B cell (primary cell): ENCODE data around the gene THYN1. TPM values are rescaled to one million over a fixed set of nuclear protein-coding genes. Genes with fewer than 3 reads are reported as not detected.
"Not testable (repeated sequence)": the region's sequence is repeated elsewhere in the genome, so short reads cannot be mapped to it uniquely, and the experiment has no call there.

ENCODE experiments used
- ATAC-seq: fragments of 200-7000 bp; cut with Tn5 transposase; one replicate; pipeline ENCODE4 v1.10.0; 2021; ENCODE audit warnings: low read depth, mild to moderate bottlenecking, moderate number of reproducible peaks, moderate library complexity
- CTCF ChIA-PET: fragments of 350-600 bp; sonication (Branson Sonifier 250); formaldehyde crosslinking; loops from one replicate; lab custom pipeline; 2021; ENCODE audit warnings: antibody characterized with exemption, inconsistent platforms; lab: Charles Lee
- POLR2A ChIA-PET: fragments of 350-600 bp; sonication (Branson Sonifier 250); formaldehyde crosslinking; loops from one replicate; lab custom pipeline; 2021; ENCODE audit warnings: antibody characterized with exemption; lab: Charles Lee
- DNase-seq: peaks from one replicate; pipeline ENCODE4 v3.0.0; 2013
- H2AFZ ChIP-seq: 2 replicates; pipeline ENCODE4 v1.6.1; 2012; ENCODE audit warnings: mild to moderate bottlenecking, low read depth, low read length; ENCODE audit not compliant: insufficient read depth, poor library complexity, severe bottlenecking
- H3K27ac ChIP-seq, 2 donors: 1 replicate in 1 of 2; 2 replicates in 1 of 2; pipeline ENCODE4 v1.5.1; 2012 to 2013; ENCODE audit warnings: low read length in 2 of 2, mild to moderate bottlenecking in 2 of 2, moderate library complexity in 1 of 2
- H3K27me3 ChIP-seq, 4 experiments: fragments of 200-600 bp in 1 of 4; sonication (generic) in 1 of 4; replicated peaks in 1 of 4; 1 replicate in 2 of 4; 2 replicates in 2 of 4; pipeline versions ENCODE4 v1.6.1 to v1.7.0; 2013 to 2016; ENCODE audit warnings: low read length in 3 of 4, mild to moderate bottlenecking in 2 of 4, mixed read lengths in 1 of 4, moderate library complexity in 1 of 4; ENCODE audit not compliant: insufficient read depth in 4 of 4, control insufficient read depth in 3 of 4; ENCODE audit errors: control extremely low read depth in 1 of 4
- H3K36me3 ChIP-seq, 2 experiments: replicated peaks in 1 of 2; 1 replicate in 1 of 2; 2 replicates in 1 of 2; pipeline versions ENCODE4 v1.6.1 to v1.7.1; 2013; ENCODE audit warnings: low read length in 1 of 2; ENCODE audit not compliant: insufficient read depth in 2 of 2, control insufficient read depth in 1 of 2; ENCODE audit errors: control extremely low read depth in 1 of 2, extremely low read depth in 1 of 2
- H3K4me1 ChIP-seq, 2 donors: fragments of 200-600 bp in 1 of 2; sonication (generic) in 1 of 2; 1 replicate in 1 of 2; 2 replicates in 1 of 2; pipeline versions ENCODE4 v1.5.1 to v1.6.1; 2013 to 2017; ENCODE audit warnings: low read length in 2 of 2; ENCODE audit not compliant: control insufficient read depth in 2 of 2, insufficient read depth in 2 of 2
- H3K4me2 ChIP-seq: replicated peaks from 2 replicates; pipeline ENCODE3; 2012; ENCODE audit warnings: mild to moderate bottlenecking, low read depth, low read length; ENCODE audit not compliant: poor library complexity, severe bottlenecking
- H3K4me3 ChIP-seq, 5 experiments: fragments of 200-600 bp in 1 of 5; sonication (generic) in 1 of 5; 1 replicate in 3 of 5; 2 replicates in 2 of 5; pipeline versions ENCODE4 v1.5.1 to v1.7.0; 2011 to 2016; ENCODE audit warnings: low read length in 4 of 5, mild to moderate bottlenecking in 4 of 5, low read depth in 2 of 5, control low read depth in 1 of 5, moderate library complexity in 1 of 5; ENCODE audit not compliant: insufficient read depth in 1 of 5; ENCODE audit errors: control extremely low read depth in 1 of 5, extremely low read depth in 1 of 5
- H3K79me2 ChIP-seq: fragments of 200-600 bp; sonication (generic); one replicate; pipeline ENCODE4 v1.6.0; 2016; ENCODE audit warnings: low read length; ENCODE audit not compliant: control insufficient read depth, insufficient read depth
- H3K9ac ChIP-seq: fragments of 200-600 bp; sonication (generic); 2 replicates; pipeline ENCODE4 v1.6.1; 2017; ENCODE audit warnings: mild to moderate bottlenecking, low read length, moderate library complexity
- H3K9me3 ChIP-seq, 3 donors: one replicate each; pipeline versions ENCODE4 v1.6.1 to v1.7.1; 2013; ENCODE audit warnings: low read length in 2 of 3; ENCODE audit not compliant: control insufficient read depth in 2 of 3, insufficient read depth in 1 of 3; ENCODE audit errors: control extremely low read depth in 1 of 3
- H4K20me1 ChIP-seq: 2 replicates; pipeline ENCODE4 v1.6.0; 2012; ENCODE audit warnings: mild to moderate bottlenecking, low read length; ENCODE audit not compliant: insufficient read depth, control insufficient read depth, poor library complexity, severe bottlenecking
- H3K27ac Mint-ChIP-seq: one replicate; pipeline ENCODE4 v1.8.0; 2021; ENCODE audit warnings: mixed read lengths
- H3K27me3 Mint-ChIP-seq: one replicate; pipeline ENCODE4 v1.8.0; 2021; ENCODE audit warnings: mixed read lengths
- H3K4me1 Mint-ChIP-seq: one replicate; pipeline ENCODE4 v1.8.0; 2021; ENCODE audit warnings: mixed read lengths
- H3K4me3 Mint-ChIP-seq: one replicate; pipeline ENCODE4 v1.8.0; 2021; ENCODE audit warnings: mixed read lengths
- H3K9me3 Mint-ChIP-seq: one replicate; pipeline ENCODE4 v1.8.0; 2022; ENCODE audit warnings: mixed read lengths; ENCODE audit not compliant: insufficient read depth
- EZH2 ChIP-seq: IDR thresholded peaks from 2 replicates; pipeline ENCODE4 v1.6.1; 2012; ENCODE audit warnings: borderline replicate concordance, low read depth, mild to moderate bottlenecking, moderate library complexity, low read length; ENCODE audit not compliant: insufficient read depth, poor library complexity, severe bottlenecking
- WGBS: methylation state at CpG from one replicate; pipeline ENCODE4 v1.1.5; 2013; ENCODE audit warnings: missing lambda C conversion rate; ENCODE audit not compliant: insufficient coverage; 5-methylcytosine and 5-hydroxymethylcytosine counted together
- intact Hi-C: fragments of 100-400 bp; cut with micrococcal nuclease; formaldehyde crosslinking; loops from one replicate; pipeline ENCODE4 v1.10.0; 2022
- polyA plus RNA-seq: library from polyadenylated mRNA; depleted of rRNA; stranded (reverse); fragments of >200 nt; gene quantifications from 2 replicates; pipeline ENCODE4 v1.2.3, GENCODE V29; 2012
- total RNA-seq, 2 donors: library from RNA; stranded (reverse); fragments of 120-200 nt in 1 of 2; gene quantifications; 1 replicate in 1 of 2; 2 replicates in 1 of 2; pipeline versions ENCODE4 v1.2.3 to v1.2.4, GENCODE V29; 2013 to 2022

Gene THYN1
- total and polyA plus RNA-seq, 2 donors (not counting 1 experiment from before 2014, with no cell fraction given) = 36.3 to 38.4 TPM

- no peaks in the 10 kb centered on the region for H4K20me1 ChIP-seq
- H3K27me3 ChIP-seq = peaks cover 0 to 18% (median 13%) of the 10 kb centered on the region in 4 experiments
- H3K4me1 Mint-ChIP-seq = peaks cover 3% of the 10 kb centered on the region
- no peaks in the 10 kb centered on the region for H3K36me3 ChIP-seq
- H3K9me3 Mint-ChIP-seq = peaks cover 7% of the 10 kb centered on the region
- WGBS = 90% methylated on average over 19 of the region's 22 CpGs
- peaks cover 3 to 7% of the 10 kb centered on the region in 2 donors for H3K4me1 ChIP-seq
- H2AFZ ChIP-seq = no peak overlapping the region
- H3K9ac ChIP-seq = no peak overlapping the region
- no peak overlapping the region for H3K4me3 ChIP-seq
- no peaks in the 10 kb centered on the region for H3K79me2 ChIP-seq
- intact Hi-C loops = no loop called here
- H3K27ac ChIP-seq = no peak overlapping the region
- H3K9me3 ChIP-seq = peaks cover 0 to 12% (median 5%) of the 10 kb centered on the region in 3 donors
- H3K4me3 Mint-ChIP-seq = no peak overlapping the region
- H3K4me2 ChIP-seq = no peak overlapping the region
- no peak for TF ChIP-seq EZH2
- no peak for DNase-seq
- H3K27me3 Mint-ChIP-seq = peaks cover 47% of the 10 kb centered on the region
- no peak for ATAC-seq
- no peak overlapping the region for H3K27ac Mint-ChIP-seq
- POLR2A ChIA-PET = no interaction called here
- CTCF ChIA-PET = no interaction called here
Measured at GRCh38 chr11:134282121-134283045, 29.2 kb upstream of the THYN1 start.

GRCh38 chr11:134281635-134282034 is 28.5 kb upstream of the THYN1 start:
- H2AFZ ChIP-seq, H3K36me3 ChIP-seq, H3K9ac ChIP-seq, H3K4me3 ChIP-seq, H4K20me1 ChIP-seq, H3K4me1 Mint-ChIP-seq, CTCF ChIA-PET, DNase-seq, H3K79me2 ChIP-seq, H3K4me2 ChIP-seq, H3K27ac ChIP-seq, intact Hi-C loops, H3K27ac Mint-ChIP-seq, ATAC-seq, POLR2A ChIA-PET, H3K9me3 Mint-ChIP-seq, H3K4me3 Mint-ChIP-seq: not testable (repeated sequence)
- Histone ChIP-seq H3K4me1 (peaks cover 10 to 14% of the 10 kb centered on the region in 2 donors), H3K27me3 (peaks cover 0 to 24% (median 20%) of the 10 kb centered on the region in 4 experiments), H3K9me3 (peaks cover 0 to 18% (median 5%) of the 10 kb centered on the region in 3 donors)
- 100% methylated on average over 1 of the region's 17 CpGs for WGBS
- peaks cover 51% of the 10 kb centered on the region for H3K27me3 Mint-ChIP-seq
